Measurements from ENCODE around the gene FKBP10. TPM values are rescaled to one million over a fixed set of nuclear protein-coding genes. Genes with fewer than 3 reads are reported as not detected.
"Not testable (repeated sequence)": the region's sequence is repeated elsewhere in the genome, so short reads cannot be mapped to it uniquely, and the experiment has no call there.

FKBP10 gene
- total RNA-seq, 4 donors from 2014 or later = 30.5 to 53.1 (median 42.3) TPM

- ATAC-seq (ENCODE audit: low FRiP score) (peak; percentile 70), DNase-seq (ENCODE audit: low spot score) (no peak)
- TF ChIP-seq CTCF (IDR thresholded peaks at IDR 0.05) = no peak
Observed at GRCh38 chr17:41835800-41836549, 23.2 kb downstream of the FKBP10 start, which contains the start of gene NT5C3B. NT5C3B (minus strand) TSS chr17:41836232; CDS start chr17:41836193, 39 bp downstream.

GRCh38 chr17:41836550-41837196, 23.9 kb downstream of the FKBP10 start:
- no peak for TF ChIP-seq CTCF (IDR thresholded peaks at IDR 0.05)
- ATAC-seq (ENCODE audit: low FRiP score) = no peak
- no peak for DNase-seq (ENCODE audit: low spot score)

GRCh38 chr17:41837761-41838538, 25.1 kb downstream of the FKBP10 start, which contains the start of gene KLHL10:
KLHL10 (plus strand) TSS chr17:41837825; CDS start chr17:41837933, 108 bp downstream.
- ATAC-seq (ENCODE audit: low FRiP score) = no peak
- DNase-seq (ENCODE audit: low spot score) = no peak
- TF ChIP-seq CTCF (IDR thresholded peaks at IDR 0.05) = no peak

- ATAC-seq (ENCODE audit: low FRiP score); DNase-seq (ENCODE audit: low spot score): not testable (repeated sequence)
Observed at GRCh38 chr17:41839448-41839847, 26.6 kb downstream of the FKBP10 start.

- ATAC-seq (ENCODE audit: low FRiP score); DNase-seq (ENCODE audit: low spot score): not testable (repeated sequence)
Observed at GRCh38 chr17:41840781-41841180, 28.0 kb downstream of the FKBP10 start.

GRCh38 chr17:41844971-41845370, 32.2 kb downstream of the FKBP10 start:
- no peak for DNase-seq (ENCODE audit: low spot score)
- ATAC-seq (ENCODE audit: low FRiP score) = no peak
- TF ChIP-seq CTCF (IDR thresholded peaks at IDR 0.05) = no peak

GRCh38 chr17:41848788-41849187, 36.0 kb downstream of the FKBP10 start:
- ATAC-seq (ENCODE audit: low FRiP score) = no peak
- no peak for TF ChIP-seq CTCF (IDR thresholded peaks at IDR 0.05)

More at GRCh38 chr17:41848788-41849187, 36.0 kb downstream of the FKBP10 start:
- no peak for DNase-seq (ENCODE audit: low spot score)

All from omental fat pad (tissue), 4 donors.